ENCODE results near the gene TUBA4B.
"Not testable (repeated sequence)": the region's sequence is repeated elsewhere in the genome, so short reads cannot be mapped to it uniquely, and the experiment has no call there.

TUBA4B gene

GRCh38 chr2:219249203-219249980 lies 3.7 kb upstream of the TUBA4B start:
- peak; percentile 59 for DNase-seq

DNA sequence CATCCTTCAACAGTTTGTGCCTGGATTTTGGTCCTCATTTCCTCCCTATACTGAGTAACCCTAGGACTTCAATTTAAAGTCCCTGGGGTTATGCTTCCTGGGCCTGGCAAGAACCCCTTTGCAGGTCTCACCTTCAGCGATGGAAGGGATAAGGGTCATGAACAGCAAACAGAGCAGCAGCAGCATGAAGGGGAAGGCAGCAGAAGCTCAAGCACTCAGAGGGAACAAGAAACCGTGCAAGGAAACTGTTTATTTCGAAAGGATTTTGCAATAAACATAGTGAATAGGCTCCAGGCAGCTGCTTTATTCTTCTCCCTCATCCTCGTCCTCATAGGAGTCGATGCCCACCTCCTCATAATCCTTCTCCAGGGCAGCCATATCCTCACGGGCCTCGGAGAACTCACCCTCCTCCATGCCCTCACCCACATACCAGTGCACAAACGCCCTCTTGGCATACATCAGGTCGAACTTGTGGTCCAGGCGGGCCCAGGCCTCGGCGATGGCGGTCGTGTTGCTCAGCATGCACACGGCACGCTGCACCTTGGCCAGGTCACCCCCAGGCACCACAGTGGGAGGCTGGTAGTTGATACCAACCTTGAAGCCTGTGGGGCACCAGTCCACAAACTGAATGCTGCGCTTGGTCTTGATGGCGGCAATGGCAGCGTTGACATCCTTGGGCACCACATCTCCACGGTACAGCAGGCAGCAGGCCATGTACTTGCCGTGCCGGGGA lies 2.8 kb upstream of the TUBA4B start:
- no peak for DNase-seq

GRCh38 chr2:219251656-219252055 lies 1.4 kb upstream of the TUBA4B start:
- no peak for DNase-seq

GRCh38 chr2:219252084-219252483 lies 959 bp upstream of the TUBA4B start:
- DNase-seq: peak; percentile 40

GRCh38 chr2:219252570-219252899 lies 508 bp upstream of the TUBA4B start:
- no peak for DNase-seq

GRCh38 chr2:219253753-219254589 lies 928 bp downstream of the TUBA4B start, which contains the start of gene TUBA4A:
TSS of gene TUBA4A (minus strand) at chr2:219253918. CDS start at chr2:219253858, 60 bp downstream.
- peak; percentile 93 for DNase-seq

- DNase-seq: peak; percentile 53
These were observed 1.7 kb downstream of the TUBA4B start for GRCh38 chr2:219254590-219255201.

DNA sequence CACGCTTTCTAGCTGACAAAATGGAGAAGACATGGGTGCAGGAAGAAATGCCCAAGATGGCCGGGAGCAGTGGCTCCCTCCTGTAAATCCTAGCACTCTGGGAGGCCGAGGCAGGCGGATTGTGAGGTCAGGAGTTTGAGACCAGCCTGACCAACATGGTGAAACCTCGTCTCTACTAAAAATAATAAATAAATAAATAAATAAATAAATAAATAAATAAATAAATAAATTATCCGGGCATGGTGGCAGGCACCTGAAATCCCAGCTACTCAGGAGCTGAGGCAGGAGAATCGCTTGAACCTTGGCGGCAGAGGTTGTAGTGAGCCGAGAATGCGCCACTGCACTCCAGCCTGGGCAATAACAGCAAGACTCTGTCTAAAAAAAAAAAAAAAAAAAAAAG lies 5.9 kb downstream of the TUBA4B start:
- not testable (repeated sequence) for DNase-seq

DNA sequence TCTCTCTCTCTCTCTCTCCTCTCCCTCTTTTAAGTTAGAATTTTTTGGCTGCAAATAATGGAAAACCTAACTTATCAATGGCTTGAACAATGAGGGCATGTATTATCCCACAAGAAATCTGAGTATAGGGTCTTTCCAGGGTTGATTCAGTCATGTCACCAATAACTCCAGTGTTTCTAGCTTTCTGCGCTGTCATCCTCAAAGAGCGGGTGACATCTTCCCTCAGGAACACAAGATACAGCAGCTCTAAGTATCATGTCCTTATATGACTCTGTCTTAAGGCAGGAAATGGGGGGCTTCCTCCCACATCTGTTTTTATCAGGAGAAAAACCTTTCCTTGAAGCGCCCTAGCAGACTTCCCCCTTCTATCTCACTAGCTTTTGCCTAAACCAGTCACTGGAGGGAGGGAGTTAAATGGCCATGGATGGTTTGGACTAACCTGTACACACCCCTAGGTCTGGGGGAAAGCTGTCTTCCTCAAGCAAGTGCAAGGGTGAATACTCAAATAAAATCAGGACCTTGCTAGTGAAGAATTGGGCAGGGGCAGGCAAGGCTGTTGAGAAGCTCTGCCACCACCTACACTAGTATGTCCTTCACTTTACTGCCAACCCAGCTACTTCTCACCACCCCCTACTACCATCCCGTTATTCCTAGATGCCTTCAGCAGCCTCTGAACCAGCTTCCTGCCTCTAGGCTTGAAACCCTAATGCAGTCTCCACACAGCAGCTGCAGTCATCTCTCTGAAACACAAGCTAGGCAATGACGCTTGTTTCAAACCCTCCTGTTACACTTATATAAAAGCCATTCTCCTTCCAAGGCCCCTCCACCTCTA lies 8.2 kb downstream of the TUBA4B start:
- no peak for DNase-seq

DNA sequence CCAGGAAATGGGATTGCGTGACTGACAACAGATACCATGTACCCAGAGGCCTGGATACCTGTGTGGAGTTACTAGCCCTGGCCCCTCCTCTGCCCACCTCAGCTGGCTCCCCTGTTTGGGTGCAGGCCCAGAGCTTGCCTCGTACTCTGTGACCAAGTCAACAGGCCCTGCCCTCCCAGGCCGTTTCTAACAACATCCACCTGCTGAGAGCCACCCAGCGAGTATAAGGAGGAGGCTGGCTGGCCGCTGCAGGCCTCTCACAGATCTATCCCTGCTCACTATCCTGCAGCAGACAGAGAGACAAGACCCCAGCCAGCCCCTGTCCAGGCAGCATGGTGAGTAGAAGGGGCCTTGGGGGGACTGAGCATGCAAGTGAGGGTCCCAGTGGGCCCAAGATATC lies 13.2 kb downstream of the TUBA4B start:
- no peak for DNase-seq

- no peak for DNase-seq
These were observed 13.8 kb downstream of the TUBA4B start for GRCh38 chr2:219266886-219267285.

- no peak for DNase-seq
These were observed 15.3 kb downstream of the TUBA4B start for GRCh38 chr2:219268294-219268693.

DNA sequence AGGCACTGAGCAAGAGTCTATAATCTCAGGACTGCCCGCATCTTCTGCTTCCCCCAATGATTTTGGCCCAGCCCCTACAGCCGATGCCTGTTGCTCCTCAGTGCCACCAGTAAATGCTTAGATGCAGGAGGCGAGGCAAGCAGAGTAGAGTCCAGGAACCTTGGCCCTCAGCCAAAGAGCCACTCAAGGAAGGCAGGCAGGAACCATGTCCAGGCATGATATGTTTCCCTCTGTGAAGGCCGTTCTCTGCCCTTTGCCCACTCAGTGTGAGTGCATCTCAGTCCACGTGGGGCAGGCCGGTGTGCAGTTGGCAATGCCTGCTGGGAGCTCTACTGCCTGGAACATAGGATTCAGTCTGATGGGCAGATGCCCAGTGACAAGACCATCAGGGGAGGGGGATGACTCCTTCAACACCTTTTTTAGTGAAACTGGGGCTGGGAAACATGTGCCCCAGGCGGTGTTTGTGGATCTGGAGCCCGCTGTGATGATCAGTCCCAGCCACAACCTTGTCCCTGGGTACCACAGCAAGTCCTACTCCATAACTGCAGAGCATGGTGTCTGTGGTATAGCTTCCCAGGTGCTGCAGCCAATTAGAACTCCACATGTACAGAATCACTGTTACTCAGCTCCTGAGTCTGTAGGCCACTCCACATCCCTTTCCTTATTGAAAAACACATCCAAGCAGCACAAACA lies 16.5 kb downstream of the TUBA4B start:
- no peak for DNase-seq

DNA sequence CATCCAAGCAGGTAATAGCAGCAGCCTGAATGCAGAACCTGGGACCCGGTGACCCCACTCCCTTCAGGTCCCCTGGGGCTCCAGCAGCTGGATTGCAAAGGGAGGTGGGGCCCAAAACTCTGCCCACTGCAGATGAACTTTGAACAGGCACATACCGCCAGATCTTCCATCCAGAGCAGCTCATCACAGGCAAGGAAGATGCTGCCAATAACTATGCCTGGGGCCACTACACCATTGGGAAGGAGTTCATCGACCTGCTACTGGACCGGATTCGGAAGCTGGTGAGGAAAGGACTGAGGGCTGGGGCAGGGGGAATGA lies 17.0 kb downstream of the TUBA4B start:
- DNase-seq: no peak

DNA sequence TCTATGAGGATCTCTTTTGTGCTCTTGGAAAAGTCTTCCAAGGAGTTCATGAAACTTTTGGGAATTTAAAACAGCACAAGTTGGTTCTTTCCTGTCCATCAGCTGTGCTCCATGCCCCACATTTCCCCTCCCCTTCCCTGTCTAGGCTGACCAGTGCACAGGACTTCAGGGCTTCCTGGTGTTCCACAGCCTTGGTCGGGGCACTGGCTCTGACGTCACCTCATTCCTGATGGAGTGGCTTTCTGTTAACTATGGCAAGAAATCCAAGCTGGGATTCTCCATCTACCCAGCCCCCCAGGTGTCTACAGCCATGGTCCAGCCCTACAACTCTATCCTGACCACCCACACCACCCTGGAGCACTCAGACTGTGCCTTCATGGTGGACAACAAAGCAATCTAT lies 18.0 kb downstream of the TUBA4B start:
- no peak for DNase-seq

DNA sequence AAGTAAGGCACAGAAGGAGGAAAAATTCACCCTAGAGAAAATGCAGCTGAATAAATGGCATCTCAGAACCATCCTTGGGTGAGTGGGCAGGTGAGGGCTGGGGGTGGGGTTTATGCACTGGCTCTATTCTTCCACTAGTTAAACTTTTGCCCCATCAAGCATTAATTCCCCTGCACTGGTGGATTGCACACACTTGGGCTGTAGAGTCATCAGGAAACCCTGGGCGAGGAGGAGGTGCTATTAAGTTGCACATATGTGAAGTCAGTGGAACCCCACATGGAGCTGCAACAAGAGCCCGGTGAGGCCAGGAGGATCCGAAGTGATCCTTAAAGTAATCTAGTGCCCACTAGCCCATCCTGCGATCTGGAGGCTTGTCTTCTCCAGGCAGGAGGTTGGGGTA lies 19.3 kb downstream of the TUBA4B start:
- no peak for DNase-seq

DNA sequence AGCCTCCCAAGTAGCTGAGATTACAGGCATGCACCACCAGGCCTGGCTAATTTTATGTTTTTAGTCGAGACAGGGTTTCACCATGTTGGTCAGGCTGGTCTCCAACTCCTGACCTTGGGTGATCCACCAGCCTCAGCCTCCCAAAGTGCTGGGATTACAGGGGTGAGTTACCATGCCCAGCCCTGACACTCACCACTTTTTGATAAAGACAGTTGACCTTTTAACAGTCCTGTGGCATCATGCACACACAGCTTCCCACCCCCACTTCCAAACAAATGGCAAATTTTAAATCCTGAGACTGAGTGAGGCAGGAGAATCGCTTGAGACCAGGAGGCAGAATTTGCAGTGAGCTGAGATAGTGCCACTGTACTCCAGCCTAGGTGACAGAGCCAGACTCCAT lies 20.0 kb downstream of the TUBA4B start:
- no peak for DNase-seq

- DNase-seq: no peak
These were observed 20.9 kb downstream of the TUBA4B start for GRCh38 chr2:219273937-219274336.

- no peak for DNase-seq
These were observed 21.4 kb downstream of the TUBA4B start for GRCh38 chr2:219274361-219274921.

- peak; percentile 87 for DNase-seq
These were observed 24.9 kb downstream of the TUBA4B start for GRCh38 chr2:219277703-219278654.

Measured in stimulated activated CD8-positive, alpha-beta memory T cell treated with anti-CD3 and anti-CD28 coated beads, Interleukin-4, amount 100 ng/mL, for 48 hours (primary cell).